Suprapubic skin (tissue), 4 donors: ENCODE data around the gene EBI3.

Source experiments
- CTCF ChIP-seq, 2 donors: fragments of 200-600 bp in 1 of 2; fragments of 450-650 bp in 1 of 2; sonication (generic) in 1 of 2; IDR thresholded peaks; one replicate each; pipeline ENCODE4 v1.5.1; 2016 to 2019; ENCODE audit warnings: antibody characterized with exemption in 2 of 2, mild to moderate bottlenecking in 1 of 2, moderate library complexity in 1 of 2
- EP300 ChIP-seq: sonication (generic); formaldehyde crosslinking; IDR thresholded peaks from one replicate; pipeline ENCODE4 v1.6.1; 2017; ENCODE audit warnings: antibody characterized with exemption
- POLR2A ChIP-seq, 2 donors: fragments of 450-650 bp; IDR thresholded peaks; one replicate each; pipeline ENCODE4 v1.6.1; 2017; ENCODE audit warnings: antibody characterized with exemption in 2 of 2, mild to moderate bottlenecking in 2 of 2, moderate library complexity in 2 of 2
- POLR2AphosphoS5 ChIP-seq, 3 donors: sonication (generic); formaldehyde crosslinking; IDR thresholded peaks; one replicate each; pipeline ENCODE4 v1.6.1; 2017; ENCODE audit warnings: antibody characterized with exemption in 3 of 3

GRCh38 chr19:4257025-4257424, 27.7 kb downstream of the EBI3 start:
- no peak for TF ChIP-seq CTCF (IDR thresholded peaks at IDR 0.05)
- TF ChIP-seq POLR2A (IDR thresholded peaks at IDR 0.05): no peak
- no peak for TF ChIP-seq EP300
- no peak for TF ChIP-seq POLR2AphosphoS5 (IDR thresholded peaks at IDR 0.05)
